ENCODE measurements around the gene C8B.

The C8B gene

DNA sequence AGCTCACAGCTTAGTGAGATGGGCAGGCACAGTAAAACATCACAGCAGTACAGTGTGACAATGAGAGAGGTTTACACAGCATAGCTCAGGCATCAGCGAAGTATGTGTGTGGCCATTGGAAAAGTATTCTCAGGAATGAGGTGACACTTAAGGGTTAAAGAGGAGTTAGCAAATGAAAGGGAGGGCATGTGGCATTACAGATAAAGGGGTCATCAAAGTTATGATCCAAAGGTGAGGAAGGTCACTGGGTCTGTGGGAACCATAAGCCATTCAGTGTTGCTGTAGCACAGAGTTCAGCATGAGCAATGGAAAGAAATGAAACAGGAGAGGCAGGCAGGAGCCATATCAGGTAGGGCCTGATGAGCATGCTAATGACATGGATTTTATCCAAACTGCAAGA, 4.5 kb upstream of the C8B start:
- DNase-seq = no peak

DNA sequence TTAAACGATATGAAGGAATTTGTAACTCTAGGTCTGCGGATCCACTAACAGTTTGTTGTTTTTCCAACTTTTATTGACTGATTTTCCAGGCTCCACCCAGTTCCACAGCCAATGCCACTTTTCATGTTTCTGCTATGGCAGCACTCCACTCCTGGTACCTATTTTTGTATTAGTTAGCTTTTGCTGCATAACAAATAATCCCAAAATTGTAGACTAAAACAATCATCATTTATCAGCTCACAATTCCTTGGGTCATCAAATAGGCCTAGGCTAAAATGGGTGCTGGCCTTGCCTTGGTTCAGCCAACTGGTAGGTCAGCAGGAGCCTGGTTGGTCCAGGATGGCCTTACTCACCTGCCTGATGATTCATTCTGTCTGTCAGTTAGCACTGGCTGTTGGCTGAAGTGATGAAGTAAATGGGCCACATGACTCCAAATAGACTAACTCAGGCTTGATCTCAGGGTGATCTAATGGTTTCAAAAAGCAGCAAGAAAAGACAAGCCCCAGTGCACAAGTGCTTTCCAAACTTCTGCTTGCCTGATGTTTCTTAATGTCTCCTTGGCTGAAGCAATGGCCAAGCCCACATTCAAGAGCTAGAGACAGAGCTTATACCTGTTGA, 3.2 kb upstream of the C8B start:
- no peak for DNase-seq

DNA sequence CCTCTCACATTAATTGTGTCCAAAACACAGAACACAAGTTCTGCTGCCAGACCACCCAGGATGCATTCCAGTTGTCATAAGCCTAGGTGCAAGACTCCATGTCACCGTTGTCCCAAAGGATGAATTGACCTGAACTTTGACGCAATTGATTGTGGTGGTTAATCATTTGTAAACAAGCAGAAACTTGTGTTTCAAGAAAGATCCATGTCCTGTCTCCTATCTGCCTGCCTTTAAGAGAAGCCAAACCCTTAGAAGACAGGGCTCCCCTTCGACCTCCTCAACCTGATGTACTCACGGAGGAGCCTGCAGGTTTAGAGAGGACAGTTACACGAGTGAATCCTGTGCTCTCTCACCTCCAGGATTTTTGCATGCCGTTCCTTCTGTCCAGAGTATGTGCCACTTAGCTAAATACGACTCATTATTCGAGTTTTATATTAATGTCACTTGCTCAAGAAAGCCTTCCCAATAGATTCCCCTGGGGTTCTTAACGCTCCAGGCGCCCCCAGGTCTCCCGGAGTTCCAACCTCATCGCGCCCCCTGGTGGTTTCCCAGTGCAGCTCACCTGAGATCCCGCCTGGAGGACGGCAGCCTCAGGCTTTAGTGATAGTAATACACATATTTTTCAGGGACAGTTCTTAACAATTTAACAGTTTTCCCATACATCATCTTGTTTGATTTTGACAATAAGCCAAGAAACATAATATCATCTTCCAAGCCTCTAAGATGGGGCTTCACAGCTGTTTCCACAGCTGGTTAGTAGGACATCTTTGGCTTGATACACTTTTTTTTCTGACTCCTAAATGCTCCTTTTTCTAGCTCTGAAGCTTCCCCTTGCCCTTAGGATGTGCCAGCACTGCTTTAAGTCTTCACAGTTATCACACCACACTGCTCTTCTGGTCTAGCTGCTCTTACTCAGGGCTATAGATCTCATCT, 2.4 kb upstream of the C8B start:
- no peak for DNase-seq

DNA sequence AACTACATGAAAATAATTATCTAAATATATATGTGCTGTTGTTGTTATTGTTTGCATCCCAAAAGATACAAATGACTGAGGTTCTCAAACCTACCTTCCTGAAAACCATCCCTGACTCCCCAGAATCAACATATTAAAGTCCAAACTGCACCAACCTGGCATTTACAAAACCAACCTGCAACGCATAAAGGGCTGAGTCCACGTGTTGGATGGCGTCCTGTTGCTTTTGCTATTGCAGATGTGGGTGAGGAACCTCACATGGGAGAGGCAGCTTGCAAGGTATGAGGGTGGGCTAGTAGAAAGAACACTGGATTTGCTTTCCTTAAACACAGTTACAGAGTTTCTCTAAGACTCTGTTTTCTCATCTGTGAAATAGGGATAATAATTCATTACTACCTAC, 1.5 kb upstream of the C8B start:
- DNase-seq = no peak

DNA sequence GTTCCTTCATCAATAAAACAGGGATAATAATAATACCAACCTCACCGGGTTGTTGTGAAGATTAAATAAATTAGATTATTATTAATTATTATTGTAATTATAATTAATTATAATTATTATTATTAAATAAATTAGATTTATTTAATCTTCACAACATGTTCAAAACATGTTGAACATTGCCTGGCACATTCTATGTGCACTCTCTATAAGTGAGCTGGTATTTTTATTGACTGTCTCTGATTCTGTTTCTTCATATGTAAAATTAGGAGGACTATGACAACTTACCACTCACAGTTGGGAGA, 834 bp upstream of the C8B start:
- DNase-seq = no peak

DNA sequence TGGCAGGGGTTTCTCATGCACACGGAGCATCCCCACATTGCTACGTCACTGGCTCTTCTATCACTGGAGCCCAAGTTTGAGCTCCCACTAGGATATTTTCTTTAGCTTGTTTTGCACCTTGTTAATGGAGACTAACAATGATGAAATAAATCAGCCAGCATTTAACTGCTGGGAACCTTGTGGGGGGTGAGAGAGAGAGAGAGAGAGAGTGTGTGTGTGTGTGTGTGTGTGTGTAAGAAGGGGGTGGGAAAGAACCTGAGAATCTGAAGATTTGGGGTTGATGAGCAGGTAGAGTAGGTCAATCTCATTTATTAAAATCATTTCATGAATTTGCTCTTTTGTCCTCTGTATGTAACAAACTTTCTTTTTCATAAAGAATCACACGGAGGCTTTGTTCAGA, 624 bp downstream of the C8B start:
- DNase-seq = no peak

DNA sequence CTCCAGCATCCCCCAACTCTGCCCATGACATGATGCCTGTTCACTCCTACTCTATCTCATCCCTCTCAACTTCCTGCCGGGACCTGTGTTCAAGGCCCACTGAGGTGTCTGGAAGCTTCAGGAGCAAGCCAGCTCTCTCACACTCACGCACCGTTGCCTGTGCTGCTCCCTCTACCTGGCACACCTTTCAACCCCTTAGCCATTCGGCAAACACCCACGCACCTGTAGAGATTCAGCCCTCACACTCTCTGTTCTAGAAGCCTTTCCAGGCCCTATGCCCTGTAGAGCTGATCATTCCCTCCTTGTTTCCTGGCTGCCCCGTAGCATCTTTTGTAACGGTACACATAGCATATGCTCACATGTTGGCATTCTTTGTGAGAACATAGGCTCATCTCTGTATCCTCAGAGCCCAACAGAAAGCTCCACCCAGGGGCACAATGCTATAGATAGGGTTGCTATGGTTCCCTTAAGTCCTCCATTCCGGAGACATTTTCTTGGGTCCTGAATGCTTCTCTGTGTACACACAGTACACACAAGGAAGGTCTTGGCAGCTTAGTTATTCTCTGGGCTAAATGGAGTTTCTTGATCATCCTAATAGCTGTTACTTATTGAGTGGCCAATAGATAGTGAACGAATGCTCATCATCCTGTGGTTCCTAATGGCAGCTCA, 1.3 kb downstream of the C8B start:
- DNase-seq = no peak

DNA sequence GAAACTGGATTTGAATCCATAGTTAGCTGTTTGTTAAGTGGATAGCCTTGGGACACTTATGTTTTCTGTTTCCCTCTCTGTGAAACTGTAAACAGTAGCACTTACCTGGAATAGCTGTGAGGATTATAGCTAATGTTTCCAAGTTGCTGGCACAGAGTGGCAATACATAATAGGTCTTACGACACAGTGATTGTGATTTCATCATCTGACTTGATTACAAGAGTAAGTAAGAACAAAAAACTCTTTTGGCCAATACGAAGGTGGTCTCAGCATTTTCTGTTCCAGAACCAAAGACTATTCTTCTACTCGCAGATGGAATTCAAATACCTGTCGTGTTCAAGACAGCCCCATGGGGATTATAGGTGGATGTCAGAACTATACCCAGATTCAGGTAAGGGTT, 2.1 kb downstream of the C8B start:
- no peak for DNase-seq

DNA sequence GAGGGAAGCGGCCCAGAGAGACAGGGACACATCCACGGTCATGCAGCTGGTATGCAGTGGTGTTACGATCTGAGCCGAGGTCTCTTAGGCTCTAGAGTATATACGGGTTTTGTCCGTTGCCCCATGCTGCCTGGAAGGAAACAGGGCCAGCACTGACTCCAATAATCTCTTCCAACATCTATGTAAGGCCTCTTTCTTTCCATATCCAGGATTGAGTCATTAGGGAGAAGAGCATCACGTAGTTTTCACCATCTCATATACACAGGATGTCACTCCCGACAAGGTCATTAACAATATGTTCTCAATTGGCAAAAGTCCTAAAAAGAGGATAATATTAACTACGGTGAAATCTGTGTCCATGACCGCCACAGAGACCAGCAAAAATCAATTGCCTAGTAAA, 4.4 kb downstream of the C8B start:
- no peak for DNase-seq

DNA sequence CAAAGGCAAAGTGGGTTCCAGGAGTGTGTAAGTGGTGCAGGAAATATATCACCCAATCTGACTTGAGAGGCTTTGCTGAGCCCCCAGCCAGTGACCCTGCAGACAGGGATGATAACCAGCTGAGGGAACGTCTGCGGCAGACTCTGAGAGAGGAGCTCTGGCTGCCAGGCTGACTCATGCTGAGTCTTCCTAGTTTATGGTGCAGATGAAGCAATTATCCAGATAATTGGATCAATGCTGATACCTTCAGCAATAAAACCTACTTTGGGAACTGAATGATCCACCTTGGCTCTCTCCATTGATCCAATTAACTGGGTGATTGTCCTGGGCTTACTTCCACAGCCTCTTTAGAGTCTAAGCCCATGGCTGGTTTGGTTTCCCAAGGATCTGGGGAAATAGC, 7.3 kb downstream of the C8B start:
- DNase-seq = no peak

DNA sequence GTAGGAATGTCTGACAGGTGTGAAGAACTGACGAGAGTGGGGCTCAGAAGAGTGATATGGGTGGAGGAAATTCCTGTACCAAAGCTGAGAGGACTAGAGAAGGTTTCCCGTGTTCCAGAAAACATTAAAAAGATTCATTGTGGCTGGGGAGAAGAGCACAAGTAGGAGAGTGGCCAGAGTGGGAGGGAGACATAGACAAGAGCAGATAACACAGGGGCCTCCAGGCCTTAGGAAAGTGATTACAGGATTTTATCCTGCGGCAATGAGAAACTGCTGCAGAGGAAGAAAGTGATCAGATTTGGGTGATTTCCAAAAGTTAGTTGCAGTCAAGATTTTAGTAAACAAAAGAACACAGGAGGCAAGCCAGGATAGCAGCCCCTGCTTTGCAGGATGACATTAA, 7.9 kb downstream of the C8B start:
- no peak for DNase-seq

DNA sequence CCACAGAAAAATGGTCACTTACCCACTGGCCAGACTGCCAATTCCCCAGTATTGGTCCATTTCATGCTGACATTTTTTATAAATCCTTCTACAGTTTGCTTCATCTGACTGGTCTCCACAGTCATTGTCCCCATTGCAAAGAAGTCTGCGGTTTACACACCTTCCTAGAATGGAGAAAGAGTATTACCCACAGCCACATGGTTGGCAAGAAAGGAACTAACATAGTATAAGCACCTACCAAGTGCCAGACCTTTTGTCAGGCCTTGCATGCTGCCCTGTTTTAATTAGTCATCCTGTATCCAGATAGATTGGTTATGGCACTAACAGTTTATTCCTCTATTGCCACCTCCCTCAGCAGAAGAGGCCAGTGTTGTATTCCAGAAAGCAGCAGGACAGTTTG, 11.2 kb downstream of the C8B start:
- DNase-seq = no peak

DNA sequence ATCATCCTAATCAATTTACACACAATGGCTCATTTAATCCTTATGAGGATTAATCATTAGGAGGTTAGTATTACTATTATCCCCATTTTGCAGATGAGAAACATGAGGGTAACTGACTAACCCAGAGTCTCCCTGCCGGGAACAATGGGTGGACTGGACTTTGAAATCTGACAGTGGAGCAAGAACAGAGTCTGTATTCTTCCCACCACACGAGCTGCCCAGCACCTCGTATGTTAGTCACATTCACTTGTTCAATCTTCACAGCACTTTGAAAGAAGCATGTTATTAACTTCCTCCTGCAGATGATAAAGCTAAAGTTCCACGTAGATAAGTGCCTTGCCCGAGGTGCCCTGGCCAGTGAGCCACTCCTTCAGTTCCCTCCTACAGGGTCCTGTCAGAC, 12.4 kb downstream of the C8B start:
- DNase-seq = no peak

DNA sequence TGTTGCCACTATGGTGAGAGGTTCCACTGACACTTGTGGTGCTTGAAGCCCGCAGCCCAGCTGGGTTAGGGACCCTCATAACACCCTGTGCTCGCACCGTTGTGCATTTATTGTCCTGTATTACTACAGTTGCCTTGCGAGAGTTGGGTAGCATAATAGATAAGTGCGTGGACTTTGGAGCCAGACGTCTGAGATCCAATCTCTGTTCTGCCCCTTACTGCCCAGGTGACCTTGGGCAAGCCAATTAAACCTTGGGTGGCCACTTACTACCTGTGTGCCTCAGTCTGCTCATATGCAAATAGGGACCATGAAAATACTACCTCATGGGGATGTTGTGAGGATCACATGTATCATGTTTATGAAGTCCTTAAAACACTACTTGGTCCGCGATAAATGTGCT, 13.3 kb downstream of the C8B start:
- DNase-seq = no peak

DNA sequence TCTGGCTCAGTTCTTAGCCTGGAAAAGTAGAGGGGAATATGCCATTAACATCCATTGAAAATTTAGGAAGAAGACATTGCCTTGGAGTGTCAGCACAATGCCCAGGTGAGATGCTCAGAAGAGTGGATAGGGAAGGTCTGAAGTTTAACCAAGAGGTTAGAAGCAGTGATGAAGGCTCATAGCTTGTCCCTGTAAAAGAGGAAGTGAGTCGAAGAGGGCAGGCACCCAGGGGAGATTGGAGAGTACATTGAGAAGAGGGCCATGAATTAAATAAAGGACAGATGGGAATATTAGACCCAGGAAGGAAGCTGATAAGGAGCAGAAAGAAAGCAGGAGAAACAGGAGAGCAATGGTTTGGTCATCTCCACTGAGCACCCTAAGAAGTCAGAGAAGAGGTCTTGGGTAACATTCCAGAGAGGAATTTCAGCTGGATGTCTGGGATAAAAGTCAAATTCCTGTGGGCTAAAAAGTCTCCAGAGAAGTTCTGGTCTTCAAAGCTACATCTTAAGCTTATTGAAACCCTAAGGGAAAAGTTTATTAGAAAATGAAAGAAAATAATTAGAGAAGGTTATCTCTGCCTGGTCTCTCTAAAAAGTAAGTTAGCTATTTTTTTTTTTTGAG, 17.3 kb downstream of the C8B start:
- no peak for DNase-seq

DNA sequence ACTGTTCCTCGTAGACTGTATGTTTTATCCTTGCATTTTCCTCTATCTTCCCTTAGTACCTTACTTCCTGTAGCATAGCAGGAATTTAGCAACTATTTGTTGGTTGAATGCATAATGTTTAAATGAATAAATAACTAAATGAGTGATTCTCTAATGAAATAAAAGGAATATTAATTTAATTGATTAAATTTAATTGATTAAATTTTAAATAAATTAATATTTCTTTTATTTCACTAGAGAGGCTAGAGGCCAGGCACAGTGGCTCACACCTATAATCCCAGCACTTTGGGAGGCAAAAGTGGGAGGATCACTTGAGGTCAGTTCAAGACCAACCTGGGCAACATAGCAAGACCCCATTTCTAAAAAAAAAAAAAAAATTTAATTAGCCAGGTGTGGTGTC, 25.8 kb downstream of the C8B start:
- no peak for DNase-seq

DNA sequence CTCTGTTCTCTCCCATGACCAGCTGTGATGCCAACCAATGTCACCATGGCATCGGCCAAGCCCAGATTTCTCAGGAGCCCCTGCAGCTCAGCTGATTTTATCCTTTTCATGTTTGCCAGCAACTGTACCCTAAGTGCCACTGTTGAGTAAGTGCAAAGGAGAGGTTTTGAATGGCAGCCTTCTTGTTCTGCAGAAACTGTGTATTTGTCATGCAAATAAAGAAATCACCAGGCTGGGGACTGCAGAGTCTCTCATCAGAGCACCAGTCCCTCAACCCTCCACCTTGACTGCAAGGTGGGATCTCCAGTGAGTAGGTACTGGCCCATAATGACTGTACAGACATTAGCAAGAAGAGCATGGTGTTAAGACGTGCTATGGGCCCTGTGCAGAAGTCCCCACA, 26.6 kb downstream of the C8B start:
- peak in 1 of 14 donors; percentile 58 for DNase-seq

DNA sequence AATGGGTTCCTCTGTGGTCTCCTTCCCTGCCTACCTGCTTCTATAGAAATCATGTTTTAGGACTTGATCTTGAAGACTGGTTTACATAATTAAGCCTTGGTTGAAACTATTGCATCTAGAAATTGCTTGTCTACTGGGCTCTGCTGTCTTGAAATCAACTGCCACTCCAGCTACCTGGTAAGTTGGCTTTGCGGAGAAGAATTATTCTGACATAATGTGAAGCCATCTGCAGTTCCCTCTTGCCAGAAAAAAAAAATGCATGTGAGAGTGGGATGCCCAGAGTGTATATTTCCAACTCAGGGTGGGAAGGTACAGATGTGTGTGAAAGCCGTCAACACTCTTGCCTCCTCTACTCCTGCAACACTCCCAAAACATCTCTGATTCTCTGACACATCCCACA, 27.2 kb downstream of the C8B start:
- peak in 1 of 14 donors; percentile 91 for DNase-seq

DNA sequence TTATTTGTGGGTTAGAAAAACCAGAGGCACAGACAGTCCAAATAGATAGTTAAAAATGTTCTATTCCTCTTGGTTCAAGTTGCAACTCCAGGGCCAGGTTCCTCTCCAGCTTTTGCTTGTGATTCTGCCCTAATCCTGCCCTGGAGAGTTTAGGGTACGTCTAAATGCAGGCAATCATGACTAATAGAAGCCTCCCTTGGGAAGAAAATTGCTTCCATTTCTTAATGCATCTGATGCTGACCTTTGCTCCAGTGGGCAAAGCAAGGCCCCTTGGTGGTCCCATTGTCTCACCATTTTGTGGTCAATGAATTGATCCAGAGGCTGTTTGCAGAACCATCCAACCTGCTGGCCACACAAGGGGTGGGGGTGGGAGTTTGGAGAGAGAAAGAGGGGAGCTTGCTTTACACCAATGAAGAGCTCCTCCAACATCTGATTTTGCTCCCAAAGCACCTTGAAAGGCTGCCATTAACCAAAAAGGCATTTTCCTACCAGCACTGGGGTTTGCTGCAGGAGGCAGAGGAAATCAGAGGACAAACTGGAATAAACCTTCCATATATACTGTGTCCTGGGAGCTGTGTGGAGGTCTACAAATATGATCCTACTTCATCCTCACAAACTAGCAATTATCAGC, 31.3 kb downstream of the C8B start:
- DNase-seq = no peak

DNA sequence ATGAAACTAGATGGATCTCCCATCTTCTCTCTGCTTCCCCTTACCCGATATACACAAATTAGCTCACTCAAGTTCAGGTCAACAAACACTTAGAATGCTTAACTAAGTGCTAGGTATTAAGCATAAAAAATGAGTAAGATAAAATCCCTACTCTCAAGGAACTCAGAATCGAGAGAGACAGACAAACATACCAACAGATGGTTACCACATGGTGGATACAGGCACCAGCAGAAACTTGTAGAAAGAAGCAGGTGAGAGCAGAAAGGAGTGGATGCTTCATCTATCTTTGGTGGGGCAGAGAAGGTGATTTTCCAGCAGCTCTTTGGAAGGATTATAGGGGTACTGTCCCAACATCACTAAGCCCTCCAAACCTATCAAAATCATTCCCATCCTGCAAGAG, 32.2 kb downstream of the C8B start:
- no peak for DNase-seq

DNA sequence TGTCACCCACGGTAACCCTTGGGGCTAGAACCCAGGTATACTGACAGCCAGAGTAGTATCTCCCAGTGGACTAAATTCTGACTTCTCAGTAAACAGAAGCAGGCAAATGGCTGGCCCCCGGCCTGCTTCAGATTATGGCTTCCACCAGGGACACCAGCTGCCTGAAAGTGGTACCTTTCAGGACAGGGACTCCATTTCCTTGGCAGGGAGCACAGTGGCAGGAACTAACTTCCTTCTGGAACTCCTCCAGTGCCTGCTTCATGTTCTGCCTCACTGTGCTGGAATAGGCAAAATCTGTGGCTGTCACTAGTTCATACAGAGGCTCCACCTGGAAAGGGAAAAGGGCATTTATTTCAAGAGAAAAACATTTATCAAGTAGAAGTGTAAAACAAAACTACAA, 32.7 kb downstream of the C8B start:
- peak in 1 of 14 donors; percentile 91 for DNase-seq

DNA sequence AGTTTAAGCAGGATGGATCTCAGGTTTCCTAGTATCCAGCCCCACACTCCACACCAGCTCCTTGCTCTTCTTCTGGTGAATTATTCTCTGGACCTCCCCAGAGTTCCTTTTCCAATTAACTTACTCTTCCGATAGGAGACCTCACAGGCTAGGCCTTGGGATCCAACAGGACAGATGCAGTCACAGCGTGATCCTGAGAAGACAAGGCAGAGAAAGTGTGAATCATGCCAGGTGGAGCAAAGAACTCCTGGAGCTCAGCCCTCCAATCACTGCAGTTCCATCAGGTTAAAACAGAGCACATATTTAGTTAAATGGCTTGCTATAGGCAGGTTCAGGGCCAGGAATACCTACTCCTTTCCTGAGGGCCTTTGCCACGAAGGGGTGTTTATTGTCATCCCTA, 34.1 kb downstream of the C8B start:
- peak in 3 of 14 donors; percentile 6 to 96 (median 16) for DNase-seq

DNA sequence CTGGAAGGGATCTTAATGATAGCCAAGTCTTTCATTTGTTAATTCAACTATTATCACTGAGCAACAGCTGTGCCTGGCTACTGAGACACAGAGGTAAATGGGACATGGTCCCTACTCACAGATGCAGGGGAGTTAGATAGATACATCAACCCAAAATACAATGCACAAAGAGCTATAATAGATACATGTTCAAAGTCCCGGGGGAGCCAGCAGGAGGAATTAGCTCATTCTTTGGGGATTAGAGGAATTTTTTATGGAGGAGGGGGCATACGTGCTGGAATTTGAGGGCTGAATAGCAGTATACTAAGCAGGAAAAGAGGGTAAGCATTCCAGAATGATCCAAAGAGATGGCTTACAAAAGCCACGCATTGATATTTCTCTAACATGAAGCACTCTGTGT, 34.6 kb downstream of the C8B start:
- DNase-seq = no peak

Measured in C1 segment of cervical spinal cord (tissue), 14 donors.